C4-2B (cell line): ENCODE results near the gene ZNF747.

Experiments
- H3K27ac ChIP-seq: fragments of 450-650 bp; 2 replicates; pipeline ENCODE4 v1.5.1; 2017
- ZFX ChIP-seq: fragments of 450-650 bp; IDR thresholded peaks from 2 replicates; pipeline ENCODE4 v1.6.1; 2017
- TF ChIP-seq, protein P1 (sequence below): fragments of 450-650 bp; conservative IDR thresholded peaks from 2 replicates; pipeline ENCODE4 v1.5.1; 2017; ENCODE audit warnings: mild to moderate bottlenecking

The ZNF747 gene

GRCh38 chr16:30534368-30535105, at the start of gene ZNF747:
Gene ZNF747 (minus strand): TSS chr16:30534858. CDS start chr16:30534679, 179 bp downstream.
- TF ChIP-seq ZFX, result peak; percentile 93
- TF ChIP-seq, protein P1, sequence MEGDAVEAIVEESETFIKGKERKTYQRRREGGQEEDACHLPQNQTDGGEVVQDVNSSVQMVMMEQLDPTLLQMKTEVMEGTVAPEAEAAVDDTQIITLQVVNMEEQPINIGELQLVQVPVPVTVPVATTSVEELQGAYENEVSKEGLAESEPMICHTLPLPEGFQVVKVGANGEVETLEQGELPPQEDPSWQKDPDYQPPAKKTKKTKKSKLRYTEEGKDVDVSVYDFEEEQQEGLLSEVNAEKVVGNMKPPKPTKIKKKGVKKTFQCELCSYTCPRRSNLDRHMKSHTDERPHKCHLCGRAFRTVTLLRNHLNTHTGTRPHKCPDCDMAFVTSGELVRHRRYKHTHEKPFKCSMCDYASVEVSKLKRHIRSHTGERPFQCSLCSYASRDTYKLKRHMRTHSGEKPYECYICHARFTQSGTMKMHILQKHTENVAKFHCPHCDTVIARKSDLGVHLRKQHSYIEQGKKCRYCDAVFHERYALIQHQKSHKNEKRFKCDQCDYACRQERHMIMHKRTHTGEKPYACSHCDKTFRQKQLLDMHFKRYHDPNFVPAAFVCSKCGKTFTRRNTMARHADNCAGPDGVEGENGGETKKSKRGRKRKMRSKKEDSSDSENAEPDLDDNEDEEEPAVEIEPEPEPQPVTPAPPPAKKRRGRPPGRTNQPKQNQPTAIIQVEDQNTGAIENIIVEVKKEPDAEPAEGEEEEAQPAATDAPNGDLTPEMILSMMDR, result no peak
- H3K27ac ChIP-seq, result peak within 1 kb of the TSS; percentile 93

DNA sequence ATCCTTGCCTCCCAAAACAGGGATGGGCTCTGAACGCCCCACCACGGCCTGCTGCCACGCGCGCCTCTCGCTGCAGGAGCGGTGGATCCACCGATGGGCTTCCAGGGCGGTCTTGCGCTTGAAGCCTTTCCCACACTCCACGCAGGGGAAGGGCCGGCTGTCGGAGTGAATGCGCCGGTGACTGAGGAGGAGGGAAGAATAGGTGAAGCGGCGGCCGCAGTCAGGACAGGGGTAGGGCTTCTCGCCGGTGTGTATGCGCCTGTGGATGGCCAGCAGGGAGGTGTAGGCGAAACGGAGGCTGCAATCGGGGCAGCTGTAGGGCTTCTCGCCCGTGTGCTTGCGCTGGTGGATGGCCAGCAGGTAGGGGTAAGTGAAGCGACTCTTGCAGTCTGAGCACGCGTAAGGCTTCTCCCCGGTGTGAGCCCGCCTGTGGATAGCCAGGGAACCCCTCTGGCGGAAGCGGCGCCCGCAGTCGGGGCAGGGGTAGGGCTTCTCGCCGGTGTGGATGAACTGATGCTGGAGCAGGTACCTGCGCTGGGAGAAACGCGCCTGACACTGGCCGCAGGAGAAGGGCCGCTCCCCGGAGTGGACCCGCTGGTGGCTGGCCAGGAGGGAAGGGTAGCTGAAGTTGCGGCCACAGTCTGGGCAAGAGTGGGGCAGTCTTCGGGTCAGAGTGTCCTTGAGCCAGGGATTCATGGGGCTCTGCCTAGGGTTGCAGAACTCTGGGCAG, 48.1 kb upstream of the ZNF747 start:
- TF ChIP-seq ZFX, result no peak
- TF ChIP-seq, protein P1, result no peak
- H3K27ac ChIP-seq, result no peak overlapping the region

- TF ChIP-seq, protein P1, result no peak
- no peak for TF ChIP-seq ZFX
- no peak overlapping the region for H3K27ac ChIP-seq
Measured at GRCh38 chr16:30581457-30581856, 46.8 kb upstream of the ZNF747 start.

DNA sequence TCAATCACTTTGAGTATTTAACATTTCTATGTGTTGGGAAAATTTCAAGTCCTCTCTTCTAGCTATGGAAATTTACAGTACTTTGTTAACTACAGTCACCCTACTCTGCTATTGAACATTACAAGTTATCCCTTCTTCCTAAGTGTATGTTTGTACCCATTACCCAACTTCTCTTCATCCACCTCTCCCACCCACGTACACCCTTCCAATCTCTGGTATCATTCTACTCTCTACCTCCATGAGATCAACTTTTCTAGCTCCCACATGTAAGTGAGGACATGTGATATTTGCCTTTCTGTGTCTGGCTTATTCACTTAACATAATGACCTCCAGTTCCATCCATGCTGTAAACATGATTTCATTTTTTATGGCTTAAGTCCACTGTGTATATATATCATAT, 40.0 kb upstream of the ZNF747 start:
- TF ChIP-seq, protein P1, result no peak
- no peak overlapping the region for H3K27ac ChIP-seq

GRCh38 chr16:30571445-30572322, 37.0 kb upstream of the ZNF747 start, which contains the start of gene ZNF688:
Gene ZNF688 (minus strand): TSS chr16:30571714. CDS start chr16:30571629, 85 bp downstream.
- peak; percentile 73; the same call in 1 of the 2 replicates for TF ChIP-seq ZFX
- TF ChIP-seq, protein P1, result no peak
- H3K27ac ChIP-seq, result peak within 1 kb of the TSS; percentile 82

- no peak for TF ChIP-seq ZFX
- TF ChIP-seq, protein P1, result no peak
- peak overlapping the region; percentile 82 for H3K27ac ChIP-seq
Measured at GRCh38 chr16:30570636-30571444, 36.2 kb upstream of the ZNF747 start.
